Activated T-helper 1 cell treated with anti-CD3 and anti-CD28 coated beads, Interleukin-12 subunit alpha, Interleukin-12 subunit beta, Interleukin-2, Interleukin-4 antibody, amounts not matched to agents 30 ng/mL and 10 ng/mL and 1 ng/mL, durations not matched to agents 14 hours and 24 hours and 36 hours (primary cell): ENCODE results near the gene PSMC3IP. TPM values are rescaled to one million over a fixed set of nuclear protein-coding genes. Genes with fewer than 3 reads are reported as not detected.
A peak's percentile ranks its signal among the peaks of the same experiment; 100 is the strongest.

Experiments
- DNase-seq: peaks from one replicate; pipeline ENCODE4 v3.0.0; 2021; ENCODE audit warnings: low spot score
- H3K27ac Mint-ChIP-seq: one replicate; pipeline ENCODE4 v1.8.0; 2021; ENCODE audit warnings: mild to moderate bottlenecking, mixed read lengths
- H3K27me3 Mint-ChIP-seq: one replicate; pipeline ENCODE4 v1.8.0; 2022; ENCODE audit warnings: mild to moderate bottlenecking, moderate library complexity, mixed read lengths; ENCODE audit not compliant: insufficient read depth
- H3K36me3 Mint-ChIP-seq: one replicate; pipeline ENCODE4 v1.8.0; 2021; ENCODE audit warnings: low read depth, mixed read lengths
- H3K4me1 Mint-ChIP-seq: one replicate; pipeline ENCODE4 v1.8.0; 2021; ENCODE audit warnings: low read depth, mixed read lengths
- H3K4me3 Mint-ChIP-seq: one replicate; pipeline ENCODE4 v1.8.0; 2021; ENCODE audit warnings: mild to moderate bottlenecking, moderate library complexity, mixed read lengths
- H3K9me3 Mint-ChIP-seq: one replicate; pipeline ENCODE4 v1.8.0; 2021; ENCODE audit warnings: mixed read lengths
- intact Hi-C: fragments of 100-400 bp; cut with micrococcal nuclease; formaldehyde crosslinking; loops from one replicate; pipeline ENCODE4 v1.15.1; 2024
- total RNA-seq: library from RNA; stranded (reverse); gene quantifications from 2 replicates; pipeline ENCODE4 v1.2.3, GENCODE V29; 2022

Gene PSMC3IP
- total RNA-seq, 1 donor from 2014 or later: 27.6 TPM

DNA sequence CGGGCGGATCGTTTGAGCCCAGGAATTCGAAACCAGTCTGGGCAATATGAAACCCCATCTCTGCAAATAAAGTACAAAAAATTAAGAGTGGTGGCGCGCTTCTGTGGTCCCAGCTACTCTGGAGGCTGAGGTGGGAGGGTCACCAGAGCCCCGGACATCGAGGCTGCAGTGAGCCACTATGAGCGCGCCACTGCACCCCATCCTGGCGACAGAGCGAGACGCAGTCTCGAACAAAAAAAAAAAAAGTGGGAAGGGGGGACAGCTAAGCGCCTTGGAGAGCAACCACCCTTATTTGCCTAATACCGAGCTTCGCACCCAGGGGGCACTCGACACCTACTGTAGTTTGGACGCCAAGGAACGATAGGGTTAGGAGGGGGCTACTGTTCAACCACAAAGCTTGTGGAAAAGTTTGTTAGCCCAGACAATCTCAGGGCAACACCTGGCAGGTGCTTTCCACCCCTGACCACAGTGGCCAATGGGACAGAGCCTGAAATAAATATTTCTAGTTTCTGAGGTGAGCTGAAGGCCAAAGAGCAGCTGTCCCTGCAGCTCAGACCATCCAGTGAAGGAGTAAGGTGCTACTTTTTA, 847 bp upstream of the PSMC3IP start:
- peak overlapping the region; percentile 96 for H3K27ac Mint-ChIP-seq
- no peaks in the 10 kb centered on the region for H3K9me3 Mint-ChIP-seq
- peak overlapping the region; percentile 98 for H3K4me3 Mint-ChIP-seq
- peaks cover 46% of the 10 kb centered on the region for H3K4me1 Mint-ChIP-seq
- H3K27me3 Mint-ChIP-seq: no peaks in the 10 kb centered on the region
- peak; percentile 61 for DNase-seq
- peaks cover 33% of the 10 kb centered on the region for H3K36me3 Mint-ChIP-seq
- intact Hi-C loops: loop anchor here (1.0 to 10.0 kb wide), 5 partner anchors 101 to 546 kb away; partner anchors contain the start of gene BRCA1

DNA sequence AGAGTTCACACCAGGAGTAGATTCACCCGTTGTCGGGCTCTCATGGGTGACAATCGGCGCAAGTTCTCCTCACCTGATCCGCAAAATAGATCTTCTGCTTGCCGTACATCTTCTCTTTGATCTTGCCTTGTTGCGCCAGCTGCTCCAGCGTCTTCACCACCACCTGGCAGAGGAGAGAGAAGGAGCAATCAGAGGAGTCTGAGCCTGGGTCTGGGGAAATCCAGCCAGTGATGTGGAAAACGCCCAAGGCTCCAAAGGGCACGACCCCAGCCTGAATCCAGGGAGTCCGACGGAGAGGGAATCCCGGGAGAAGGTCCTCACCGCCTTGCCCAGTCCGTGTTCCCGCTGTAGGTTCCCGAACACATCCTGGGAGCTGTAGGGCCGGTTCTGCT, 393 bp downstream of the PSMC3IP start:
- Mint-ChIP-seq H3K36me3 (peaks cover 36% of the 10 kb centered on the region), H3K27me3 (no peaks in the 10 kb centered on the region), H3K9me3 (no peaks in the 10 kb centered on the region), H3K4me1 (peaks cover 47% of the 10 kb centered on the region), H3K4me3 (peak overlapping the region; percentile 98), H3K27ac (peak overlapping the region; percentile 69)
- no peak for DNase-seq
- intact Hi-C loops: loop anchor here (1.0 to 10.0 kb wide), 7 partner anchors 10 to 548 kb away; partner anchors contain the start of genes BRCA1, COASY, MLX and NAGLU

DNA sequence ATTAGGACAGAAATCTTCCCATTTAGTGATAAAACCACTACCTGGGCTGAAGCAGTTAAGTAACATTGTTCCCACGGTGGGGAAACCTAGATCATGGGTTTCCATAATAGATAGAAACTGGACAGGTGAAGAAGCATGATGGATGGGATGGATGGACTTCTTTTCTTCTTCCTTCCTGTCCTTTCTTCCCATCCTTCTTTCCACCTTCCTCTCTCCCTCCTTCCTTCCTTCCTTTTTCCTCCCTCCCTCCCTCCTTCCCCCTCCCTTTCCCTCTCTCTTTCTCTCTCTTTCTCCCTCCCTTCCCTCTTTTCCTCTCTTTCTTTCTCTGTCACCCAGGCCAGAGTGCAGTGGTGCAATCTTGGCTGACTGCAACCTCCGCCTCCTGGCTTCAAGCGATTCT, 3.1 kb downstream of the PSMC3IP start:
- intact Hi-C loops: loop anchor here (10.0 kb wide), 1 partner anchor 550 kb away; the partner anchor contains the start of gene BRCA1
- no peak overlapping the region for H3K27ac Mint-ChIP-seq
- H3K36me3 Mint-ChIP-seq: peaks cover 47% of the 10 kb centered on the region

DNA sequence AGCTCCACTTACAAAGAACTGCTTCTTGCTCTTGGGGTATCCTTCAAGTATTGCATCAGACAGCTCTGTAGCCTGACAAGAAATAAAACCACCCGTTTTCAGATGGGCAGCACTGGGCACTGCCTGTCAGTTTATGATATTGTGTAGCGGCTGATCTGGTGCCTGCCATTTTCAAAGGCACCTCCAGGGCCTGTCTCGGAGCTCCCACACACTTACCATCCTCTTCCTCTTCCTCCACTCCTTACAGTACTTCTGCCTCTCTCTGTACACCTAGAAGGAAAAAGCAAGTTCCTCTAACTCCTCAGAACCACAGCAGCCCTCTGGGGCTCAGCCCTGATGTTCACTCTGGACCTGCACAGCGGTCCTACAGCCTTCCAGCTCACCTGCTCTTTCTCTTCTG, 4.4 kb downstream of the PSMC3IP start:
- Mint-ChIP-seq H3K36me3 (peaks cover 55% of the 10 kb centered on the region), H3K27ac (no peak overlapping the region), H3K27me3 (no peaks in the 10 kb centered on the region), H3K9me3 (no peaks in the 10 kb centered on the region), H3K4me3 (no peak overlapping the region), H3K4me1 (peaks cover 45% of the 10 kb centered on the region)
- no peak for DNase-seq
- intact Hi-C loops: loop anchor here (10.0 kb wide), 1 partner anchor 552 kb away; the partner anchor contains the start of gene BRCA1

More for the DNA sequence above, 3.1 kb downstream of the PSMC3IP start:
- H3K27me3 Mint-ChIP-seq: no peaks in the 10 kb centered on the region
- H3K4me3 Mint-ChIP-seq: no peak overlapping the region
- DNase-seq: no peak
- H3K9me3 Mint-ChIP-seq: no peaks in the 10 kb centered on the region
- peaks cover 49% of the 10 kb centered on the region for H3K4me1 Mint-ChIP-seq

GRCh38 chr17:42571435-42572225, 5.9 kb downstream of the PSMC3IP start:
- Mint-ChIP-seq H3K4me3 (no peak overlapping the region), H3K9me3 (no peaks in the 10 kb centered on the region), H3K4me1 (peaks cover 42% of the 10 kb centered on the region), H3K36me3 (peaks cover 54% of the 10 kb centered on the region), H3K27me3 (no peaks in the 10 kb centered on the region), H3K27ac (no peak overlapping the region)
- no peak for DNase-seq
- intact Hi-C loops: loop anchor here (10.0 kb wide), 1 partner anchor 553 kb away; the partner anchor contains the start of gene BRCA1

DNA sequence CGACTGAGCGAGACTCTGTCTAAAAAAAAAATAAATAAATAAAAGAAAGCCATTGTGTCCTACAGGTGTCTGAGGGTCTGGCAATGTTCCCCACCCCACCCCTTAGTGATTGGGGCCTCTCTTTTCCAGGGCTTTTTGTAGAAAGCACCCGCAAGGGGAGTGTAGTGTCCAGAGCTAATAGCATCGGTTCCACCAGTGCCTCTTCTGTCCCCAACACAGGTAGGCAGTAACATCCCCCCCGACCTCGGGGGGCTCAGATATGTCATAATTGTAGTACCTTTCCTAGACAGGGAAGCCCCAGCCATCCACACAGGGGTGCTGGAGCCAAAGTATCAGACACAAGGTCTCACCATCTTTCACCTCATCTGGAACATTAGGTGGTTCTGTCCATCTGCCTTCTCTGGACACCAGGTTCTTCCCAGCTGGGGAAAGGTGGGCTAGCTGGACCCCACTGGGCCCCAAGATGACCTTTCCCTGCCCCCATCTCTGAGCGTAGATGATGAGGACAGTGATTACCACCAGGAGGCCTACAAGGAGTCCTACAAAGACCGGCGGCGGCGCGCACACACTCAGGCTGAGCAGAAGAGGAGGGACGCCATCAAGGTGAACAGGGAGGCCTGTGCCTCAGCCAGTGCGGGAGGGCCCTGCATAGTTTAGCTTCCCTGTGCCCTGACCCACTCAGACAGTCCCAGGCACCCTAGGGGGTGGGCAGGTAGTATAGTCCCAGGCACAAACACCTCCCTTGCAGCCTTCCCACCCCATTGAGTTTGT, 9.0 kb downstream of the PSMC3IP start:
- H3K36me3 Mint-ChIP-seq: peaks cover 43% of the 10 kb centered on the region
- DNase-seq: no peak
- H3K27ac Mint-ChIP-seq: peak overlapping the region; percentile 44
- peak overlapping the region; percentile 89 for H3K4me3 Mint-ChIP-seq
- intact Hi-C loops: loop anchor here (10.0 kb wide), 1 partner anchor 416 kb away; the partner anchor contains the start of genes PTGES3L and RUNDC1
- H3K27me3 Mint-ChIP-seq: no peaks in the 10 kb centered on the region
- H3K9me3 Mint-ChIP-seq: no peaks in the 10 kb centered on the region
- H3K4me1 Mint-ChIP-seq: peaks cover 32% of the 10 kb centered on the region

DNA sequence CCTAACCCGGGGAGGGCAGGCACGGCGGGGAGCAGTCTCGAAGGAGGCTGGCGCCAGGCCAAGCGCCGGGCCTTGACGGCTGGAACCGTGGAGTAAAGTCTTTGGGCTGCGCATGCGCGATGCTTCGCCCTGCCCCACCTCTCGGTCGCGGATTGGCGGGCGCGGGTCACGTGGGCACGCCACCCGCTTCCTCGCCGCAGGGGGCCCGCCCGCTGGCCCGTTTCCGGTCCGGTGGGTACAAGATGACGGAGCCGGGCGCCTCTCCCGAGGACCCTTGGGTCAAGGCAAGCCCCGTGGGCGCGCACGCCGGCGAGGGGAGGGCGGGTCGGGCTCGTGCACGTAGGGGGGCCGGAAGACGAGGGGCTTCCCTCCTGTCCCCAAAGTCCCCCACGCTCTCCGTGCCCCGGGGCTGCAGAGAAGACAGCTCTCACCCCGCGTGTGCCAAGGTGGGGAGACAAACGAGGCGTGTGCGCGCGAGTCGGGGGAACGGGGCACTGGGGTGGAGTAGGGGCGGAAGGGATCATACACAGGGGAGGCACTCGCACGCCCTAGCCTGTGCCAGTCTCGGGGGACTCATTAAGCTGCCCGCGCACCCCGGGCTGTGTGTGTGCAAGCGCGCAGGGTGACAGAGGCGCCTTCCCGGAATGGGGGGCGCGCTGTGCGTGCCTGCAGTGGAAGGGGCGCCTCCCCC, 10.5 kb downstream of the PSMC3IP start, which contains the start of gene MLX:
MLX (plus strand) TSS at position 218 of the 691 bp plus-strand sequence; CDS start at position 243, 25 bp downstream.
- Mint-ChIP-seq H3K27ac (peak within 1 kb of the TSS; percentile 87), H3K36me3 (peaks cover 33% of the 10 kb centered on the region), H3K9me3 (no peaks in the 10 kb centered on the region), H3K4me3 (peak within 1 kb of the TSS; percentile 89), H3K27me3 (no peaks in the 10 kb centered on the region), H3K4me1 (peaks cover 36% of the 10 kb centered on the region)
- intact Hi-C loops: loop anchor here (1.0 to 10.0 kb wide), 3 partner anchors 10 to 418 kb away; partner anchors contain the start of genes PSMC3IP, PTGES3L, RETREG3 and RUNDC1
- DNase-seq: peak; percentile 91

GRCh38 chr17:42566215-42566882, 11.2 kb downstream of the PSMC3IP start:
- intact Hi-C loops: loop anchor here (1.0 to 10.0 kb wide), 2 partner anchors 43 to 418 kb away; partner anchors contain the start of genes PTGES3L, RETREG3, RUNDC1 and TUBG1
- DNase-seq: no peak
- peak overlapping the region; percentile 87 for H3K27ac Mint-ChIP-seq
- peaks cover 29% of the 10 kb centered on the region for H3K36me3 Mint-ChIP-seq
- H3K4me3 Mint-ChIP-seq: peak overlapping the region; percentile 89
- H3K4me1 Mint-ChIP-seq: peaks cover 42% of the 10 kb centered on the region
- H3K9me3 Mint-ChIP-seq: no peaks in the 10 kb centered on the region
- H3K27me3 Mint-ChIP-seq: no peaks in the 10 kb centered on the region

DNA sequence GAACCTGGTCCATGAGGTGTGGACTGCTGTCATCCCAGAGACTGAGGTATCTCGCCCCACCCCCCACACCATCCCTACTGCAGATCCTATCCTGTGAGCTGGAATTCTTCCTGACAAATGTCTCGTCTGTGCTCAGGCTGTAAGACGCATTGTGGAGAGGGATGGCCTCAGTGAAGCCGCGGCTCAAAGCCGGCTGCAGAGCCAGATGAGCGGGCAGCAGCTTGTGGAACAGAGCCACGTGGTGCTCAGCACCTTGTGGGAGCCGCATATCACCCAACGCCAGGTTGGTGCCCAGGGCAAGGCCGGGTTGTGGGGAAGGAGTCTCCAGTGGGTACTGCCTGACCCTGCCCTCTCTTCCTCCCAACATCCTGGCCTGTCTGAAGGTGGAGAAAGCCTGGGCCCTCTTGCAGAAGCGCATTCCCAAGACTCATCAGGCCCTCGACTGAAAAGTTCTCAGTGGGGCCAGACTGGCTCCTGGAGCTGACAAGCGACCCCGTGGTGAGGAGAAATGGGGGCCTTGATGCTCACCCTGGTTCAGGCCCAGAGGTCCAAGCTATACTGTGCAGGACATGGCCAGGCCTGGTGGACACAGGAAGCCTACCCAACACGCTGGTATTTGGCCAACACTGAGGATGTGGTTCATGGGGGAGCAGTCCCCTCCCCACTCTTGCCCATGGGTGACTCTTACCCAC, 11.9 kb downstream of the PSMC3IP start:
- H3K27ac Mint-ChIP-seq: peak overlapping the region; percentile 12
- intact Hi-C loops: loop anchor here (1.0 to 10.0 kb wide), 2 partner anchors 44 to 419 kb away; partner anchors contain the start of genes PTGES3L, RETREG3, RUNDC1 and TUBG1
- H3K36me3 Mint-ChIP-seq: peaks cover 24% of the 10 kb centered on the region

DNA sequence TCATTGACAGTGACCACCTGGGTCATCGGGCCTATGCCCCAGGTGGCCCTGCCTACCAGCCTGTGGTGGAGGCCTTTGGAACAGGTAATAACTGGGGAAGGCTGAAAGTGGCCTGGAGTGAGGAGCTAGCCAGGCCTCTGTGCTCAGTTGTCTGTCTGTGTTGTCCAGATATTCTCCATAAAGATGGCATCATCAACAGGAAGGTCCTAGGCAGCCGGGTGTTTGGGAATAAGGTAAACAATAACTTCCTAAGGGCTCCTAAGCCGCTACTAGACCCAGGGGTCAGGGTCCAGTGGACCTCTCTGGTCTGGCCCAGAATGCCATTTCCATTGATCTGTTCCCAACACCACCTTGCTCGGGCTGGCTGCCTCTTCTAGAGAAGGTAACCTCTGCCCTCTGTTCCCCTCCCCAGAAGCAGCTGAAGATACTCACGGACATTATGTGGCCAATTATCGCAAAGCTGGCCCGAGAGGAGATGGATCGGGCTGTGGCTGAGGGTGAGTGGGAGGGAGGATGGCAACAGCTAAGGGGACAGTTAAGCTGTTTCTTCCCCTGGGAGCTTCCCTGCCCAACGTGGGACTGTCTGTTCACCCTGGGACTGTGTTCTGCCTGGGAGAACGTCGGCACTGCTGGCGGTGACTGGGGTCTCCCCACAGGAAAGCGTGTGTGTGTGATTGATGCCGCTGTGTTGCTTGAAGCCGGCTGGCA, 12.6 kb downstream of the PSMC3IP start:
- no peak for DNase-seq
- intact Hi-C loops: loop anchor here (10.0 kb wide), 1 partner anchor 420 kb away; the partner anchor contains the start of genes PTGES3L and RUNDC1
- H3K27ac Mint-ChIP-seq: no peak overlapping the region
- H3K27me3 Mint-ChIP-seq: no peaks in the 10 kb centered on the region
- H3K4me3 Mint-ChIP-seq: peak overlapping the region; percentile 75
- no peaks in the 10 kb centered on the region for H3K9me3 Mint-ChIP-seq
- H3K36me3 Mint-ChIP-seq: peaks cover 24% of the 10 kb centered on the region
- H3K4me1 Mint-ChIP-seq: peaks cover 41% of the 10 kb centered on the region

More for the DNA sequence above, 11.9 kb downstream of the PSMC3IP start:
- no peaks in the 10 kb centered on the region for H3K27me3 Mint-ChIP-seq
- H3K4me1 Mint-ChIP-seq: peaks cover 43% of the 10 kb centered on the region
- H3K9me3 Mint-ChIP-seq: no peaks in the 10 kb centered on the region
- H3K4me3 Mint-ChIP-seq: peak overlapping the region; percentile 89
- DNase-seq: no peak
